ENCODE results near the gene NCAPG.

- TF ChIP-seq, protein P1, sequence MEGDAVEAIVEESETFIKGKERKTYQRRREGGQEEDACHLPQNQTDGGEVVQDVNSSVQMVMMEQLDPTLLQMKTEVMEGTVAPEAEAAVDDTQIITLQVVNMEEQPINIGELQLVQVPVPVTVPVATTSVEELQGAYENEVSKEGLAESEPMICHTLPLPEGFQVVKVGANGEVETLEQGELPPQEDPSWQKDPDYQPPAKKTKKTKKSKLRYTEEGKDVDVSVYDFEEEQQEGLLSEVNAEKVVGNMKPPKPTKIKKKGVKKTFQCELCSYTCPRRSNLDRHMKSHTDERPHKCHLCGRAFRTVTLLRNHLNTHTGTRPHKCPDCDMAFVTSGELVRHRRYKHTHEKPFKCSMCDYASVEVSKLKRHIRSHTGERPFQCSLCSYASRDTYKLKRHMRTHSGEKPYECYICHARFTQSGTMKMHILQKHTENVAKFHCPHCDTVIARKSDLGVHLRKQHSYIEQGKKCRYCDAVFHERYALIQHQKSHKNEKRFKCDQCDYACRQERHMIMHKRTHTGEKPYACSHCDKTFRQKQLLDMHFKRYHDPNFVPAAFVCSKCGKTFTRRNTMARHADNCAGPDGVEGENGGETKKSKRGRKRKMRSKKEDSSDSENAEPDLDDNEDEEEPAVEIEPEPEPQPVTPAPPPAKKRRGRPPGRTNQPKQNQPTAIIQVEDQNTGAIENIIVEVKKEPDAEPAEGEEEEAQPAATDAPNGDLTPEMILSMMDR (conservative IDR thresholded peaks at IDR 0.05 in 1 of 2, IDR thresholded peaks at IDR 0.05 in 1 of 2; ENCODE audit: low read depth in 1 of 2, low read length in 2 of 2): no peak
- no peak for TF ChIP-seq EZH2 (IDR thresholded peaks at IDR 0.05; ENCODE audit: low read length, missing control alignments)
These were observed 3.3 kb upstream of the NCAPG start for GRCh38 chr4:17807446-17807845.
